Measurements from ENCODE around the gene CUX1. TPM values are rescaled to one million over a fixed set of nuclear protein-coding genes. Genes with fewer than 3 reads are reported as not detected.
"Not testable (repeated sequence)": the region's sequence is repeated elsewhere in the genome, so short reads cannot be mapped to it uniquely, and the experiment has no call there.

Gene CUX1
- total RNA-seq, 1 donor from 2014 or later = 18.3 TPM

DNA sequence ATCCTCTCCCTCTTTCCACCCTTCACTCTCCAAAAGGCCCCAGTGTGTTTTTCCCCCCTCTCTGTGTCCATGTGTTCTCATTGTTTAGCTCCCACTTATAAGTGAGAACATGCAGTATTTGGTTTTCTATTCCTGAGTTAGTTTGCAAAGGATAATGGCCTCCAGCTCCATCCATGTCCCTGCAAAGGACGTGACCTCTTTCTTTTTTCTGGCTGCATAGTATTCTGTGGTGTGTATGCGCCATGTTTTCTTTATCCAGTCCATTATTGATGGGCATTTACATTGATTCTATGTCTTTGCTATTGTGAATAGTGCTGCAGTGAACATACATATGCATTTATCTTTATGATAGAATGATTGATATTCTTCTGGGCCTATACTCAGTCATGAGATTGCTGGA is 31.9 kb downstream of the CUX1 start:
- H3K36me3 ChIP-seq (ENCODE audit: control insufficient read depth in 3 of 3, insufficient read depth in 3 of 3, low read length in 3 of 3); H3K4me1 ChIP-seq (ENCODE audit: control insufficient read depth in 3 of 3, insufficient read depth in 3 of 3, low read length in 3 of 3); H3K27ac ChIP-seq (ENCODE audit: low read depth, low read length): not testable (repeated sequence)

GRCh38 chr7:101852364-101852763 is 34.9 kb downstream of the CUX1 start:
- not testable (repeated sequence) for H3K36me3 ChIP-seq (ENCODE audit: control insufficient read depth in 3 of 3, insufficient read depth in 3 of 3, low read length in 3 of 3); H3K4me3 ChIP-seq (ENCODE audit: low read length in 3 of 3); H3K27me3 ChIP-seq (ENCODE audit: control insufficient read depth in 3 of 3, insufficient read depth in 3 of 3, low read length in 3 of 3); H3K9me3 ChIP-seq (ENCODE audit: control insufficient read depth in 3 of 3, low read length in 3 of 3); H3K27ac ChIP-seq (ENCODE audit: low read depth, low read length); H3K9ac ChIP-seq (ENCODE audit: low read depth in 1 of 3, low read length in 3 of 3)
- H3K4me1 ChIP-seq (ENCODE audit: control insufficient read depth in 3 of 3, insufficient read depth in 3 of 3, low read length in 3 of 3) = peaks cover 11 to 31% (median 16%) of the 10 kb centered on the region in 3 donors

More for the DNA sequence above, 31.9 kb downstream of the CUX1 start:
- H3K9me3 ChIP-seq (ENCODE audit: control insufficient read depth in 3 of 3, low read length in 3 of 3); H3K4me3 ChIP-seq (ENCODE audit: low read length in 3 of 3); H3K9ac ChIP-seq (ENCODE audit: low read depth in 1 of 3, low read length in 3 of 3); H3K27me3 ChIP-seq (ENCODE audit: control insufficient read depth in 3 of 3, insufficient read depth in 3 of 3, low read length in 3 of 3): not testable (repeated sequence)

DNA sequence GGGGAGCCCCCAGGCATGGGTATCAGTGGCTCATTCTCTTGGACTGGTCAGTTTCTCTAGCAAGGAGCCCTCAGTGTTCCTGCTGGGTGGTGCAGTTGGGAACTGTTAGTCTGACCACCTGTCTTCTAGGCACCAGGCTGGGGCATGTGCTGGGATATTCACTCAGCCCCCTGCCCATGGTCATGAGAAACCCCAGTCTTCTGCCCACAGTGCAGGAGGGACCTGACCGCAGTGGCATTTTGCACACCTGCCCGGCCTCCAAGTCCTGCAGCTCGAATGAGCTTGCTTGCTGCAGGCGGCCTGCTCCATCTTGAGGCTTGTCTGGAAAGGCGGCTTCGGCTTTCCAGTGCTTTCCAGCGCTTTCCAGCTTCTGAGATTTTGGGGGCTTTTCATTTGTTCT is 36.3 kb downstream of the CUX1 start:
- Histone ChIP-seq H3K4me1 (ENCODE audit: control insufficient read depth in 3 of 3, insufficient read depth in 3 of 3, low read length in 3 of 3) (peaks cover 14 to 34% (median 20%) of the 10 kb centered on the region in 3 donors), H3K36me3 (ENCODE audit: control insufficient read depth in 3 of 3, insufficient read depth in 3 of 3, low read length in 3 of 3) (no peaks in the 10 kb centered on the region), H3K9ac (ENCODE audit: low read depth in 1 of 3, low read length in 3 of 3) (no peak overlapping the region), H3K9me3 (ENCODE audit: control insufficient read depth in 3 of 3, low read length in 3 of 3) (no peaks in the 10 kb centered on the region), H3K27me3 (ENCODE audit: control insufficient read depth in 3 of 3, insufficient read depth in 3 of 3, low read length in 3 of 3) (no peaks in the 10 kb centered on the region), H3K27ac (ENCODE audit: low read depth, low read length) (no peak overlapping the region), H3K4me3 (ENCODE audit: low read length in 3 of 3) (no peak overlapping the region)

DNA sequence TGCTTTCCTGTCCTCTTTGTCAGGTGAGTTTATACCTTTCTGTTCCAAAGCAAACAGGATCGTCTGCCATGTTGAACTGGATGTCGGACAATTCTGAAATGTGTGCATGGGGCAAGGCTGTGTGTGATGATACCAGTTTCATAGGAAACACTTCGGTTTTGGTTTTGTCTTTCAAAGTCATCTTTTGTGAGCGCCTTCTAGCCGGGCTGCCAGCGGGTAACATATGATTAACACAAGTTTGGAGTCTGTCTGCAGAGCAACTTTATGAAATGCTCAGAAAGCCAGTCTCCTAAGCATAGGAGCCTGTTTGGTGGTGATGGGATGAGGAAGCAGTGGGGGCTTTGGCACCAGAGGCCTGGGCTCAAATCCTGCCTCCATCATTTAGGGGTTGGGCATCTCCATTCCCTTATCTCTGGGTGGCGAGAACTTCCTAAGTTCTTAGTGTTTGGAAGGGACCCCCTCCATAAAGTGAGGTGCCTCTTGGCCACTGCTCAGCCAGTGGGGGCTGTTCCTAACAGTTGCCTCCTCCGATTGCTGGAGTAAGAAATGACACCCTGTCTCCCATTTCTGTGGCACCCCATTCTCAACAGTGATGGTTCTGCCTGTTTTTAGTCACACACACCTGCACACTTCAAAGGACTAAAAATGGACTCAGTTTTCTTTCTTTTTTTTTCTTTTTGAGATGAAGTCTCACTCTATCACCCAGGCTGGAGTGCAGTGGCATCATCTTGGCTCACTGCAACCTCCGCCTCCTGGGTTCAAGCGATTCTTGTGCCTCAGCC is 36.8 kb downstream of the CUX1 start:
- Histone ChIP-seq H3K4me1 (ENCODE audit: control insufficient read depth in 3 of 3, insufficient read depth in 3 of 3, low read length in 3 of 3) (peaks cover 19 to 38% (median 24%) of the 10 kb centered on the region in 3 donors), H3K36me3 (ENCODE audit: control insufficient read depth in 3 of 3, insufficient read depth in 3 of 3, low read length in 3 of 3) (no peaks in the 10 kb centered on the region), H3K27ac (ENCODE audit: low read depth, low read length) (no peak overlapping the region), H3K4me3 (ENCODE audit: low read length in 3 of 3) (no peak overlapping the region), H3K9ac (ENCODE audit: low read depth in 1 of 3, low read length in 3 of 3) (no peak overlapping the region), H3K27me3 (ENCODE audit: control insufficient read depth in 3 of 3, insufficient read depth in 3 of 3, low read length in 3 of 3) (no peaks in the 10 kb centered on the region), H3K9me3 (ENCODE audit: control insufficient read depth in 3 of 3, low read length in 3 of 3) (no peaks in the 10 kb centered on the region)

DNA sequence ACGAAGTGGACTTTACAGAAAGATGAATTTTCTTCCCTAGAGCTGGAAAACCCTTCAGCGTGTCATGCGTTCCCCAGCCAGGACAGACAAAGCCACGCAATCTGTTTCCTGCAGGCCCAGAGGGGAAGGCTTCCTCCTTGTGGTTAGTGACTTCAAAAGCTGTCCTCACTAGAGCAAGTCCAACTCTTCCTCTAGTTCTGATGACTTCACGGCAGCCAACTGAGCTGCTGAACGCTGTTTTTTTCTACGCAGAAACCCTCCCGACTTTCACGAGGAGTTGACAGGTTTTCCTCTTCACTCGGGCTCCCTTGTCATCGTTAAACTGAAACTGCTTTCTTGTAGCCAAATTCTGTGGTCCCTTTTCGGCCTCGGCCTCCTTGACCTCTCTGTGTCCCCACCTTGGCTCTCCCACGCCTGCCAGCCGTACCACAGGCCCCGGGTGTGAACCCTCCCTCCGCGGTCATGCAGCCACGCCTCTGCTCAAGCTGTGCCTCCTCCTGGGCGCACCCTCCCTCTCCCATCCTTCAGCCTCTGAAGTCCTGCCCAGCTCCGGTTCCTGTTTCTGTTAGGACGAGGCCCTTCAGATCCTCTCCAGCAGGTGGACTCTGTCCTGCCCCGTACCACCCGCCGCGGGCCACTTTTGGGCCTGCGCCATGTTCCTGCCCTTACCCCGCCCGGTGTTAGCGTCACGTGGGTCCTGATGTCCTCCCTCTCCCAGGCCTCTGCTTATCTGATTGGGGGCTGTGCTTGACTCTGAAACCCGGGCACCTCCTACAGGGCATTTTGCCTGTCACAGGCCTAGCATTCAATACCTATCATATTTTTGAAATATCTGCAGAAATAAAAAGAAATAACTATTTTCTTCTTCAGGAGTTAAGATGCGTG is 39.3 kb downstream of the CUX1 start:
- Histone ChIP-seq H3K27ac (ENCODE audit: low read depth, low read length) (peak overlapping the region; percentile 88), H3K9ac (ENCODE audit: low read depth in 1 of 3, low read length in 3 of 3) (peak overlapping the region; percentile 51 to 73 (median 69)), H3K9me3 (ENCODE audit: control insufficient read depth in 3 of 3, low read length in 3 of 3) (no peaks in the 10 kb centered on the region), H3K4me3 (ENCODE audit: low read length in 3 of 3) (peak overlapping the region; percentile 47 to 70 (median 60)), H3K36me3 (ENCODE audit: control insufficient read depth in 3 of 3, insufficient read depth in 3 of 3, low read length in 3 of 3) (no peaks in the 10 kb centered on the region), H3K27me3 (ENCODE audit: control insufficient read depth in 3 of 3, insufficient read depth in 3 of 3, low read length in 3 of 3) (no peaks in the 10 kb centered on the region), H3K4me1 (ENCODE audit: control insufficient read depth in 3 of 3, insufficient read depth in 3 of 3, low read length in 3 of 3) (peaks cover 38 to 60% (median 42%) of the 10 kb centered on the region in 3 donors)

DNA sequence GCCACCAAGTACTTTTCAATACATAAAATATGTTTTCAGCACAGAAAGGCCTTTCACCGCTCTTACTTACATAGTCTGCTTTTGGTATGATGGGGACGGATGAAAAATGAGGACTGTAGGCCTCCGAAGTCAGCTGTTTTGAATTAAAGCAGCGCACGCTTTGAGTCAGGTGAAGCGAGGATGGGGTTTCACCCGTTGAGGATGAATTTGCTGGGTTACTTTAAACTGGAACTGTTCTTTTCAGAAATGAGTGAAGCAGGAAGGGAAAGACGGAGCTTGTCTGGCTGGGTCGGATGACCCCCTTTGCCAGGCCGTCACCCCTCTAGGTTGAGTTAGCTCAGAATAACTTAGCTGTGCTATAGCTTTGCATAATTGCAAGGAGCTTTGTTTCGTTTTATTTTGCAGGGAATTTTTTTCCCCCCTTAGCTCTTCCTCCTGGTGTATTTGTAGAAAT is 40.0 kb downstream of the CUX1 start:
- peak overlapping the region; percentile 88 for H3K27ac ChIP-seq (ENCODE audit: low read depth, low read length)
- peak overlapping the region; percentile 47 to 70 (median 60) for H3K4me3 ChIP-seq (ENCODE audit: low read length in 3 of 3)
- H3K36me3 ChIP-seq (ENCODE audit: control insufficient read depth in 3 of 3, insufficient read depth in 3 of 3, low read length in 3 of 3) = no peaks in the 10 kb centered on the region
- H3K9ac ChIP-seq (ENCODE audit: low read depth in 1 of 3, low read length in 3 of 3) = peak overlapping the region; percentile 5 to 73 (median 51)
- H3K27me3 ChIP-seq (ENCODE audit: control insufficient read depth in 3 of 3, insufficient read depth in 3 of 3, low read length in 3 of 3) = no peaks in the 10 kb centered on the region
- no peaks in the 10 kb centered on the region for H3K9me3 ChIP-seq (ENCODE audit: control insufficient read depth in 3 of 3, low read length in 3 of 3)
- H3K4me1 ChIP-seq (ENCODE audit: control insufficient read depth in 3 of 3, insufficient read depth in 3 of 3, low read length in 3 of 3) = peaks cover 39 to 65% (median 47%) of the 10 kb centered on the region in 3 donors

DNA sequence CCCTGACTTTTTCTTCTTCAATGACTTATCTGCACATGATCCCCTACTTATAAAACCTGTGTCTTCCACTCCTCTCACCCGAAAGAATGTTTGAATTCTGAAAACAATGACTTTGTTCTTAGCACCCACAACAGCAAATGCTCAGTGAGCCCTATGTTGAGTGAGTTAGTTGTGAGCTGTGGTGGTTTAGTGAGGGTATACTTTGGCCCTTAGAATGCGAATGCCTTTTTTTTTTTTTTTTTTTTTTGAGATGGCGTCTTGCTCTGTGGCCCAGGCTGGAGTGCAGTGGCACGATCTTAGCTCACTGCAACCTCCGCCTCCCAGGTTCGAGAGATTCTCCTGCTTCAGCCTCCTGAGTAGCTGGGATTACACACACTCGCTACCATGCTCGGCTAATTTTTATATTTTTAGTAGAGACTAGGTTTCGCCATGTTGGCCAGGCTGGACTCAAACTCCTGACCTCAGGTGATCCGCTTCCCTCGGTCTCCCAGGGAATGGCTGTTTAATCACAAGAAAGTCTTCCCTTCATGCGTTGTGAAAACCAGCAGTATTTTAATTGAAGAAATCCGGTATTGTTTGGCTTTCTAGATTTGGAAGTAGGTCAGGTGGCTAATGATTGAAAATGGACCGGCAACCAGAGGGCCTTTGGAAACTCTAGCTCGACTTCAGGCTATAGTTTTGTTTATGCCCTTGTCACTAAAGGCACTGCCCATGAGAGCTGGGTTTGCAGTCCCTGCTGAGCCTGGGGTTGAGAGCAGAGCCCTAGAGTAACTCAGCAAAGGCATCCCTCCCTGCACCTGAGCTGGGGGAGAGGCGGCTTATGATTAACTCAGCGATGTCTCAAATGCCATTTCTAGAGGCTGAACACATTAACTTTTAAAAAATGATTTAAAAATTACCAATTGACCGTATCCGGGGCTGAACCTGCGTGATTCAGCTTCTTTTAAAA is 41.3 kb downstream of the CUX1 start:
- Histone ChIP-seq H3K27ac (ENCODE audit: low read depth, low read length) (peak overlapping the region; percentile 65), H3K27me3 (ENCODE audit: control insufficient read depth in 3 of 3, insufficient read depth in 3 of 3, low read length in 3 of 3) (no peaks in the 10 kb centered on the region), H3K4me1 (ENCODE audit: control insufficient read depth in 3 of 3, insufficient read depth in 3 of 3, low read length in 3 of 3) (peaks cover 43 to 66% (median 51%) of the 10 kb centered on the region in 3 donors), H3K9ac (ENCODE audit: low read depth in 1 of 3, low read length in 3 of 3) (peak overlapping the region in 1 of 3 donors; percentile 17), H3K4me3 (ENCODE audit: low read length in 3 of 3) (no peak overlapping the region), H3K36me3 (ENCODE audit: control insufficient read depth in 3 of 3, insufficient read depth in 3 of 3, low read length in 3 of 3) (no peaks in the 10 kb centered on the region), H3K9me3 (ENCODE audit: control insufficient read depth in 3 of 3, low read length in 3 of 3) (no peaks in the 10 kb centered on the region)

DNA sequence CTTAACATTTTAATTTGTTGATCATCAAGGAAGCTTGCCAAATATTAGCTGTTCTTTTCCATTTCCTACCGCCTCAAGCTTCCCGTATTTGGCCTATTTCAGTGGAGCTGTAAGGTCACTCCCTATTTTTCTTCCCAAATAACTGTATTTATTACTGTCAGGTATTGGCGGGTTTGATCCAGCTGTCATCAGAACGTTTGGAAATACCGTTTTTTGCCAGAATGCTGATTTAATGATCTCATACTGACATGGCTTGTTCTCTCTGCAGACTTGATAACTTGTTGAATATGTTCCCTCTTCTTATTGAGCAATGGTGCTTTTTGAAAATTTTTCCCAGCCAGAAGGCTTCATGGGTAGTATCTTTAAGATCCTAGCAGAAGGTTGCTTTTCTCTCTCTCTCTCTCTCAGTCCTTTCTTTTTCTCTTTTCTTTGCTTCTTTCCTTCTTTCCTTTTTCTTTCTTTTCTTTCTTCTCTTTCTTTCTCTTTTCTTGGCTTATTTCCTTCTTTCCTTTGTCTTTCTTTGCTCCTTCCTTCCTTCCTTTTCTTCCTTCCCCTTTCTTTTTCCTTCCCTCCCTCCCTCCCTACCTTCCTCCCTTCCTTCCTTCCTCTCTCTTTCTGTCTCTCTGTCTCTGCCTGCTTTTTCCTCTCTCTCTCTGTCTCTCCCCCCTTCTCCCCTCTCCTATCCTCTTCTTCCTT is 42.1 kb downstream of the CUX1 start:
- H3K27me3 ChIP-seq (ENCODE audit: control insufficient read depth in 3 of 3, insufficient read depth in 3 of 3, low read length in 3 of 3) = no peaks in the 10 kb centered on the region
- no peak overlapping the region for H3K4me3 ChIP-seq (ENCODE audit: low read length in 3 of 3)
- no peaks in the 10 kb centered on the region for H3K9me3 ChIP-seq (ENCODE audit: control insufficient read depth in 3 of 3, low read length in 3 of 3)
- no peak overlapping the region for H3K9ac ChIP-seq (ENCODE audit: low read depth in 1 of 3, low read length in 3 of 3)
- H3K4me1 ChIP-seq (ENCODE audit: control insufficient read depth in 3 of 3, insufficient read depth in 3 of 3, low read length in 3 of 3) = peaks cover 43 to 67% (median 51%) of the 10 kb centered on the region in 3 donors
- no peaks in the 10 kb centered on the region for H3K36me3 ChIP-seq (ENCODE audit: control insufficient read depth in 3 of 3, insufficient read depth in 3 of 3, low read length in 3 of 3)
- peak overlapping the region; percentile 65 for H3K27ac ChIP-seq (ENCODE audit: low read depth, low read length)

Measured in skeletal muscle tissue (tissue), 4 donors.